HEK293 (cell line): ENCODE results near the gene SRRD.

ENCODE experiments used
- CTCF ChIA-PET: fragments of 350-600 bp; formaldehyde crosslinking; extraction: SDS; loops from one replicate; lab custom pipeline; 2021; ENCODE audit warnings: antibody characterized with exemption; lab: Yijun Ruan, JAX
- POLR2A ChIA-PET: fragments of 300-600 bp; formaldehyde crosslinking; extraction: SDS; loops from one replicate; lab custom pipeline; 2020; ENCODE audit warnings: antibody characterized with exemption, inconsistent platforms; lab: Yijun Ruan, JAX
- H3K27ac ChIP-seq: fragments of 200-500 bp; sonication (Bioruptor generic); 2 replicates; pipeline ENCODE4 v1.5.1; 2014; ENCODE audit warnings: low read depth, low read length, control low read depth, inconsistent platforms; ENCODE audit errors: extremely low read depth
- H3K36me3 ChIP-seq, 2 experiments: fragments of 200-500 bp in 1 of 2; sonication (Bioruptor generic) in 1 of 2; 1 replicate in 1 of 2; 2 replicates in 1 of 2; pipeline ENCODE4 v1.5.1; 2014 to 2017; ENCODE audit warnings: inconsistent platforms in 2 of 2, low read length in 2 of 2; ENCODE audit not compliant: control insufficient read depth in 2 of 2, insufficient read depth in 1 of 2
- H3K4me1 ChIP-seq: fragments of 200-500 bp; sonication (Bioruptor generic); 2 replicates; pipeline ENCODE4 v1.5.1; 2014; ENCODE audit warnings: mild to moderate bottlenecking, low read length, inconsistent platforms; ENCODE audit not compliant: control insufficient read depth, insufficient read depth
- H3K4me3 ChIP-seq: 2 replicates; pipeline ENCODE4 v1.5.1; 2011; ENCODE audit warnings: low read depth, mild to moderate bottlenecking, control low read depth, low read length, moderate library complexity
- H3K9me3 ChIP-seq: fragments of 200-500 bp; sonication (Bioruptor generic); 2 replicates; pipeline ENCODE4 v1.5.1; 2014; ENCODE audit warnings: low read depth, low read length, inconsistent platforms; ENCODE audit not compliant: control insufficient read depth, insufficient read depth
- MZF1 ChIP-seq: fragments of 450-650 bp; formaldehyde crosslinking; IDR thresholded peaks from 2 replicates; pipeline ENCODE4 v1.5.1; 2017; ENCODE audit warnings: missing biosample characterization, missing genetic modification characterization, borderline replicate concordance
- SALL2 ChIP-seq: fragments of 450-650 bp; formaldehyde crosslinking; IDR thresholded peaks from 2 replicates; pipeline ENCODE4 v1.5.0; 2017; ENCODE audit warnings: missing biosample characterization, mild to moderate bottlenecking, missing genetic modification characterization, borderline replicate concordance
- SETDB1 ChIP-seq: IDR thresholded peaks from one replicate; pipeline ENCODE4 v1.6.1; 2017; ENCODE audit warnings: mild to moderate bottlenecking, low read length, moderate library complexity, mixed read lengths; ENCODE audit not compliant: insufficient read length
- ZBTB49 ChIP-seq: fragments of 450-650 bp; formaldehyde crosslinking; IDR thresholded peaks from 2 replicates; pipeline ENCODE4 v1.5.1; 2016; ENCODE audit warnings: missing biosample characterization, missing genetic modification characterization, low read depth
- ZBTB6 ChIP-seq: fragments of 450-650 bp; formaldehyde crosslinking; IDR thresholded peaks from 2 replicates; pipeline ENCODE4 v1.5.1; 2017; ENCODE audit warnings: missing biosample characterization, missing genetic modification characterization
- ZFP3 ChIP-seq: fragments of 450-650 bp; formaldehyde crosslinking; IDR thresholded peaks from 2 replicates; pipeline ENCODE4 v1.5.1; 2016; ENCODE audit warnings: low read depth, missing biosample characterization, missing genetic modification characterization
- ZFP41 ChIP-seq: fragments of 450-650 bp; formaldehyde crosslinking; IDR thresholded peaks from 2 replicates; pipeline ENCODE4 v1.5.1; 2016; ENCODE audit warnings: missing biosample characterization, missing genetic modification characterization, borderline replicate concordance
- ZFP69B ChIP-seq: fragments of 450-650 bp; formaldehyde crosslinking; IDR thresholded peaks from 2 replicates; pipeline ENCODE4 v1.5.1; 2016; ENCODE audit warnings: missing biosample characterization, missing genetic modification characterization
- ZNF114 ChIP-seq: fragments of 450-650 bp; formaldehyde crosslinking; IDR thresholded peaks from 2 replicates; pipeline ENCODE4 v1.5.0; 2017; ENCODE audit warnings: missing biosample characterization, missing genetic modification characterization
- ZNF132 ChIP-seq: fragments of 450-650 bp; formaldehyde crosslinking; IDR thresholded peaks from 2 replicates; pipeline ENCODE4 v1.5.1; 2017; ENCODE audit warnings: missing biosample characterization, missing genetic modification characterization, borderline replicate concordance
- ZNF140 ChIP-seq: fragments of 450-650 bp; formaldehyde crosslinking; IDR thresholded peaks from 2 replicates; pipeline ENCODE4 v1.5.1; 2016; ENCODE audit warnings: missing biosample characterization, missing genetic modification characterization
- ZNF248 ChIP-seq: fragments of 450-650 bp; formaldehyde crosslinking; IDR thresholded peaks from 2 replicates; pipeline ENCODE4 v1.5.1; 2017; ENCODE audit warnings: missing biosample characterization, missing genetic modification characterization
- ZNF26 ChIP-seq: fragments of 450-650 bp; formaldehyde crosslinking; IDR thresholded peaks from 2 replicates; pipeline ENCODE4 v1.5.1; 2016; ENCODE audit warnings: missing biosample characterization, missing genetic modification characterization
- ZNF266 ChIP-seq: fragments of 450-650 bp; formaldehyde crosslinking; IDR thresholded peaks from 2 replicates; pipeline ENCODE4 v1.5.1; 2016; ENCODE audit warnings: missing biosample characterization, missing genetic modification characterization, low read depth
- ZNF341 ChIP-seq: fragments of 450-650 bp; formaldehyde crosslinking; IDR thresholded peaks from 2 replicates; pipeline ENCODE4; 2016; ENCODE audit warnings: low read depth, missing biosample characterization, missing genetic modification characterization
- ZNF404 ChIP-seq: fragments of 450-650 bp; formaldehyde crosslinking; IDR thresholded peaks from 2 replicates; pipeline ENCODE4 v1.5.1; 2017; ENCODE audit warnings: missing biosample characterization, missing genetic modification characterization
- ZNF488 ChIP-seq: fragments of 450-650 bp; formaldehyde crosslinking; IDR thresholded peaks from 2 replicates; pipeline ENCODE4 v1.5.1; 2016; ENCODE audit warnings: missing biosample characterization, missing genetic modification characterization
- ZNF501 ChIP-seq: fragments of 450-650 bp; formaldehyde crosslinking; IDR thresholded peaks from 2 replicates; pipeline ENCODE4 v1.5.1; 2016; ENCODE audit warnings: missing biosample characterization, missing genetic modification characterization
- ZNF510 ChIP-seq: fragments of 450-650 bp; formaldehyde crosslinking; IDR thresholded peaks from 2 replicates; pipeline ENCODE4 v1.5.1; 2018; ENCODE audit warnings: mild to moderate bottlenecking, missing genetic modification characterization, missing biosample characterization; ENCODE audit not compliant: insufficient replicate concordance
- ZNF560 ChIP-seq: fragments of 450-650 bp; formaldehyde crosslinking; IDR thresholded peaks from 2 replicates; pipeline ENCODE4 v1.5.1; 2017; ENCODE audit warnings: missing biosample characterization, missing genetic modification characterization, borderline replicate concordance
- ZNF660 ChIP-seq: fragments of 450-650 bp; IDR thresholded peaks from 2 replicates; pipeline ENCODE4 v1.5.1; 2018; ENCODE audit warnings: missing biosample characterization, mild to moderate bottlenecking, missing genetic modification characterization
- ZNF785 ChIP-seq: fragments of 450-650 bp; formaldehyde crosslinking; IDR thresholded peaks from 2 replicates; pipeline ENCODE4 v1.5.1; 2016; ENCODE audit warnings: missing biosample characterization, missing genetic modification characterization
- ZNF792 ChIP-seq: fragments of 450-650 bp; formaldehyde crosslinking; IDR thresholded peaks from 2 replicates; pipeline ENCODE4 v1.5.1; 2016; ENCODE audit warnings: missing biosample characterization, missing genetic modification characterization
- ZSCAN16 ChIP-seq: fragments of 450-650 bp; formaldehyde crosslinking; IDR thresholded peaks from 2 replicates; pipeline ENCODE4 v1.5.1; 2016; ENCODE audit warnings: missing biosample characterization, missing genetic modification characterization
- TF ChIP-seq, protein P1 (sequence below): fragments of 450-650 bp; formaldehyde crosslinking; IDR thresholded peaks from 2 replicates; pipeline ENCODE4 v1.5.1; 2016; ENCODE audit warnings: missing biosample characterization, missing genetic modification characterization

Gene SRRD

DNA sequence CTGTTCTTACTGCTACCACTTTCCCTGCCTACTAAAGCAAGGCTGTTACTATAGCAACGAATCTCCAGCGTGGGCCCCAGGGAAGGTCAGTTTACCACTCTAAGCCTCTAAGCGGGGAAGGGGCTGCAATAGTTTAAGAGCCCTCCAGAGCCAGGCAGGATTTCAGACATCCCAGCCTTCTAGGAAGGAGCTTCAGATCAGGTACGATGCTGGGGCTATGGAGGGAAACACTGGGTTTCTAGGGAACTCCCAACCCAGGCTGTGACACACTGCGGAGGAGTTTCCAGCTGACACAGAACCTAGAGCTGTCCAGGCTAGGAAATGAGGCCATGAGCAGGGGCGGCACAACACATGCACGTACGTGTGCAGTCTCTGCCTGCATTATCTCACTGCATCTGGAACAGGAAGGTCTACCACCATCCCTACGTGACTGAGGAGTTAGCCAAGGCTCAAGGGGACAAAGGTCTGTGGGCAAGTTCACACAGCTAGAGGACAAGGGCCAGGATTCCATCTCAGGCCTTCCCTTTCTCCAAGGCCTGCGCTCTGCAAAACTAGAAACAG is 20.5 kb upstream of the SRRD start:
- H3K27ac ChIP-seq, result no peak overlapping the region
- CTCF ChIA-PET, result interaction anchor here (0.5 to 10.4 kb wide), 10 partner anchors 9 to 214 kb away, joined by 3 to 267 read pairs (median 4); partner anchors contain the start of genes HPS4 and SRRD
- no peaks in the 10 kb centered on the region; the same call in 1 of the 2 replicates for H3K4me1 ChIP-seq
- H3K36me3 ChIP-seq, result peaks cover 21 to 96% of the 10 kb centered on the region in 2 experiments
- H3K4me3 ChIP-seq, result no peak overlapping the region
- TF ChIP-seq ZNF510 (tag by site-specific recombination) (no peak), ZFP3 (tag by site-specific recombination) (no peak), ZNF560 (no peak), ZNF404 (tag by site-specific recombination) (no peak), ZBTB49 (no peak), ZNF660 (no peak), ZNF248 (tag by site-specific recombination) (no peak), ZNF341 (tag by site-specific recombination) (no peak), ZNF114 (tag by site-specific recombination) (no peak), SETDB1 (no peak), ZFP69B (no peak), ZNF132 (tag by site-specific recombination) (no peak), ZNF501 (tag by site-specific recombination) (no peak), ZNF785 (tag by site-specific recombination) (no peak), ZSCAN16 (tag by site-specific recombination) (no peak), MZF1 (tag by site-specific recombination) (no peak), ZNF266 (tag by site-specific recombination) (no peak), ZNF792 (tag by site-specific recombination) (no peak), ZBTB6 (tag by site-specific recombination) (no peak)
- TF ChIP-seq, protein P1, sequence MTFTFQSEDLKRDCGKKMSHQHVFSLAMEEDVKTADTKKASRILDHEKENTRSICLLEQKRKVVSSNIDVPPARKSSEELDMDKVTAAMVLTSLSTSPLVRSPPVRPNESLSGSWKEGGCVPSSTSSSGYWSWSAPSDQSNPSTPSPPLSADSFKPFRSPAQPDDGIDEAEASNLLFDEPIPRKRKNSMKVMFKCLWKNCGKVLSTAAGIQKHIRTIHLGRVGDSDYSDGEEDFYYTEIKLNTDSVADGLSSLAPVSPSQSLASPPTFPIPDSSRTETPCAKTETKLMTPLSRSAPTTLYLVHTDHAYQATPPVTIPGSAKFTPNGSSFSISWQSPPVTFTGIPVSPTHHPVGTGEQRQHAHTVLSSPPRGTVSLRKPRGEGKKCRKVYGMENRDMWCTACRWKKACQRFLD, result no peak
- H3K9me3 ChIP-seq, result no peaks in the 10 kb centered on the region
- POLR2A ChIA-PET, result no interaction called here

DNA sequence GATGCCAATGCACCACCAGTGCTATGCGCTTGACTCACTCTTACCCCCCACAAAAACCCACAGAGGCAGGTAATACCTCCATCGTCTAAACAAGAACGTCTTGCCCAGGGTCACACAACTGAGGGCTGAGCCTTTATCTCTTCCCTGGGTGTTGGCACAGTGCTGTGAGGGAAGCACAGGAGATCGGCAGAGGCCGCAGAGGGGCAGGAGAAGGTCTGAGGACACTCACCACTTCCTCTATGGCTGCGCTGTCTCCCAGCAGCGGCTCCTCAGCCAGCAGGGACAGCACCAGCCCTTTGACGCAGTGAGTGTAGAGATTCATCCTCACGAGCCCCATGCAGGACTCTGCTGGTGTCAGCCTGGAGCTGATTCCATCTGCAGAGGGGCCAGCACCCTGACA is 20.0 kb upstream of the SRRD start:
- Histone ChIP-seq H3K9me3 (no peaks in the 10 kb centered on the region), H3K27ac (no peak overlapping the region), H3K4me1 (no peaks in the 10 kb centered on the region; the same call in 1 of the 2 replicates), H3K36me3 (peaks cover 26 to 96% of the 10 kb centered on the region in 2 experiments), H3K4me3 (no peak overlapping the region)
- CTCF ChIA-PET, result interaction anchor here (0.8 to 10.4 kb wide), 4 partner anchors 11 to 99 kb away, joined by 3 to 267 read pairs (median 100); no protein-coding TSS in a partner anchor
- TF ChIP-seq ZNF26 (tag by site-specific recombination) (no peak), ZFP41 (no peak), ZNF140 (tag by site-specific recombination) (no peak), SALL2 (no peak), ZNF488 (tag by site-specific recombination) (no peak)
- TF ChIP-seq, all 188 proteins: peak for 0
- POLR2A ChIA-PET, result no interaction called here
